A549 (cell line): Measurements from ENCODE around the gene EFCAB8. TPM values are rescaled to one million over a fixed set of nuclear protein-coding genes. Genes with fewer than 3 reads are reported as not detected.

Experiments
- ATAC-seq, 2 experiments: fragments of 200-7000 bp in 1 of 2; fragments of >200 bp in 1 of 2; cut with Nextera tagmentation in 1 of 2; cut with Tn5 transposase in 1 of 2; 3 replicates each; pipeline versions ENCODE4 v1.8.0 to v1.9.1; 2018 to 2020; ENCODE audit warnings: mild to moderate bottlenecking in 1 of 2, moderate library complexity in 1 of 2
- CTCF ChIA-PET: fragments of 300-600 bp; sonication (Branson Sonifier 250); formaldehyde crosslinking; extraction: SDS; loops from one replicate; lab custom pipeline; 2021; ENCODE audit warnings: antibody characterized with exemption, inconsistent platforms; lab: Yijun Ruan, JAX
- POLR2A ChIA-PET: fragments of 350-600 bp; formaldehyde crosslinking; extraction: SDS; loops from one replicate; lab custom pipeline; 2021; ENCODE audit warnings: antibody characterized with exemption, inconsistent platforms; lab: Yijun Ruan, JAX
- DNase-seq, 2 experiments: peaks; one replicate each; pipeline versions ENCODE4 v3.0.0 to v3.0.0-alpha.2; 2011 to 2016; ENCODE audit warnings: low read depth in 1 of 2, low spot score in 1 of 2
- FAIRE-seq: peaks from 2 replicates; lab custom pipeline; 2011; peaks lifted over from hg19 to GRCh38; lab: Jason Lieb, UNC
- H3K27ac ChIP-seq, 2 experiments: fragments of >200 bp; sonication (Bioruptor Twin); formaldehyde crosslinking; 3 replicates each; pipeline ENCODE4 v1.5.1; 2016 to 2017
- H3K4me1 ChIP-seq: fragments of >200 bp; sonication (Bioruptor Twin); formaldehyde crosslinking; 3 replicates; pipeline ENCODE4 v1.6.1; 2016
- H3K4me2 ChIP-seq: fragments of >200 bp; sonication (Bioruptor Twin); formaldehyde crosslinking; 3 replicates; pipeline ENCODE4 v1.6.1; 2016
- H3K4me3 ChIP-seq: fragments of >200 bp; sonication (Bioruptor Twin); formaldehyde crosslinking; 3 replicates; pipeline ENCODE4 v1.5.1; 2016
- H3K9me3 ChIP-seq: fragments of >200 bp; sonication (Bioruptor Twin); formaldehyde crosslinking; 3 replicates; pipeline ENCODE4 v1.6.1; 2016
- EHMT2 ChIP-seq: fragments of 200-600 bp; sonication (generic); IDR thresholded peaks from 2 replicates; pipeline ENCODE4 v1.6.1; 2016; ENCODE audit warnings: antibody characterized with exemption, low read depth, mild to moderate bottlenecking, moderate library complexity
- FOSB ChIP-seq: fragments of 250-450 bp; sonication (Bioruptor Pico); IDR thresholded peaks from 2 replicates; pipeline ENCODE4 v1.5.0; 2020; ENCODE audit warnings: mild to moderate bottlenecking, moderate library complexity
- HOXA7 ChIP-seq: fragments of 250-450 bp; sonication (Bioruptor Pico); IDR thresholded peaks from 2 replicates; pipeline ENCODE4 v1.5.0; 2020; ENCODE audit warnings: mild to moderate bottlenecking, moderate library complexity
- NR3C1 ChIP-seq: fragments of >200 bp; sonication (Bioruptor Twin); formaldehyde crosslinking; IDR thresholded peaks from 3 replicates; pipeline ENCODE4 v1.6.1; 2017
- POLR2AphosphoS2 ChIP-seq: conservative IDR thresholded peaks from 2 replicates; pipeline ENCODE4 v1.6.1; 2012; ENCODE audit warnings: low read length, improper control_type of control experiment, inconsistent platforms
- RNF2 ChIP-seq: fragments of 200-600 bp; sonication (generic); IDR thresholded peaks from 2 replicates; pipeline ENCODE4 v1.6.1; 2016; ENCODE audit warnings: low read depth, mild to moderate bottlenecking, antibody characterized with exemption, moderate library complexity, borderline replicate concordance
- WGBS: methylation state at CpG from one replicate; pipeline ENCODE4 v1.1.6; 2017; ENCODE audit errors: missing lambda C conversion rate; 5-methylcytosine and 5-hydroxymethylcytosine counted together
- polyA plus RNA-seq, 4 experiments: library from polyadenylated mRNA; depleted of rRNA in 3 of 4; stranded (reverse); fragments of >200 nt; fragmentation: RNase III in 1 of 4; extraction: RNeasy Plus Mini Kit Qiagen cat#74134 plus additional on column Dnase treatment in 1 of 4; gene quantifications; 2 replicates in 3 of 4; 3 replicates in 1 of 4; pipeline ENCODE4 v1.2.3, GENCODE V29; 2011 to 2017
- TF ChIP-seq, protein P1 (sequence below): fragments of 450-650 bp; IDR thresholded peaks from 2 replicates; pipeline ENCODE4 v1.6.1; 2014; ENCODE audit warnings: antibody characterized with exemption

Gene EFCAB8
- polyA plus RNA-seq, 2 of the 4 experiments (the other 2 are of a cell fraction) = not detected

- Histone ChIP-seq H3K27ac (no peak overlapping the region), H3K9me3 (no peaks in the 10 kb centered on the region), H3K4me1 (0 out of 3 replicates have a peak, but pooled peaks cover 3% of the 10 kb centered on the region), H3K4me2 (no peak overlapping the region), H3K4me3 (no peak overlapping the region)
- ChIA-PET POLR2A (no interaction called here), CTCF (no interaction called here)
- FAIRE-seq (no peak), ATAC-seq (no peak), DNase-seq (no peak)
- TF ChIP-seq FOSB (no peak), RNF2 (no peak), HOXA7 (CRISPR knock-in tag) (no peak), POLR2AphosphoS2 (no peak), EHMT2 (no peak), NR3C1 (no peak)
- TF ChIP-seq, protein P1, sequence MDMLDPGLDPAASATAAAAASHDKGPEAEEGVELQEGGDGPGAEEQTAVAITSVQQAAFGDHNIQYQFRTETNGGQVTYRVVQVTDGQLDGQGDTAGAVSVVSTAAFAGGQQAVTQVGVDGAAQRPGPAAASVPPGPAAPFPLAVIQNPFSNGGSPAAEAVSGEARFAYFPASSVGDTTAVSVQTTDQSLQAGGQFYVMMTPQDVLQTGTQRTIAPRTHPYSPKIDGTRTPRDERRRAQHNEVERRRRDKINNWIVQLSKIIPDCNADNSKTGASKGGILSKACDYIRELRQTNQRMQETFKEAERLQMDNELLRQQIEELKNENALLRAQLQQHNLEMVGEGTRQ = no peak
- WGBS = 21% methylated on average over 6 of the region's 8 CpGs
Observed at GRCh38 chr20:33010674-33011449, 152.1 kb downstream of the EFCAB8 start.

Other genes with a start within 250 kb of the EFCAB8 start
- 0.01 TPM in 1 of 2 replicates, not detected in the other for gene C20orf203, start 185.0 kb upstream of the EFCAB8 start, polyA plus RNA-seq (2011; rRNA removed)
- not detected in 3 replicates for gene C20orf203, start 185.0 kb upstream of the EFCAB8 start, polyA plus RNA-seq (2017; fragmentation: RNase III; extraction: RNeasy Plus Mini Kit Qiagen cat#74134 plus additional on column Dnase treatment)
- gene COMMD7, start 115.5 kb upstream of the EFCAB8 start, polyA plus RNA-seq (2011; rRNA removed) = 74.1 and 86.3 TPM in 2 replicates
- gene COMMD7, start 115.5 kb upstream of the EFCAB8 start, polyA plus RNA-seq (2017; fragmentation: RNase III; extraction: RNeasy Plus Mini Kit Qiagen cat#74134 plus additional on column Dnase treatment) = 50.6 to 55.7 TPM (median 53.3 TPM) in 3 replicates
- 5.2 and 6.2 TPM in 2 replicates for gene DNMT3B, start 96.5 kb upstream of the EFCAB8 start, polyA plus RNA-seq (2011; rRNA removed)
- gene DNMT3B, start 96.5 kb upstream of the EFCAB8 start, polyA plus RNA-seq (2017; fragmentation: RNase III; extraction: RNeasy Plus Mini Kit Qiagen cat#74134 plus additional on column Dnase treatment) = 9.5 to 11.3 TPM (median 10.1 TPM) in 3 replicates
- 126 and 149 TPM in 2 replicates for gene MAPRE1, start 39.0 kb upstream of the EFCAB8 start, polyA plus RNA-seq (2011; rRNA removed)
- gene MAPRE1, start 39.0 kb upstream of the EFCAB8 start, polyA plus RNA-seq (2017; fragmentation: RNase III; extraction: RNeasy Plus Mini Kit Qiagen cat#74134 plus additional on column Dnase treatment) = 140 to 151 TPM (median 143 TPM) in 3 replicates
- not detected in 2 replicates for gene SUN5, start 145.5 kb downstream of the EFCAB8 start, polyA plus RNA-seq (2011; rRNA removed)
- gene SUN5, start 145.5 kb downstream of the EFCAB8 start, polyA plus RNA-seq (2017; fragmentation: RNase III; extraction: RNeasy Plus Mini Kit Qiagen cat#74134 plus additional on column Dnase treatment) = not detected in 3 replicates
- not detected in 2 replicates for gene BPIFB2, start 148.8 kb downstream of the EFCAB8 start, polyA plus RNA-seq (2011; rRNA removed)
- not detected in 3 replicates for gene BPIFB2, start 148.8 kb downstream of the EFCAB8 start, polyA plus RNA-seq (2017; fragmentation: RNase III; extraction: RNeasy Plus Mini Kit Qiagen cat#74134 plus additional on column Dnase treatment)
- not detected in 2 replicates for gene BPIFB6, start 172.7 kb downstream of the EFCAB8 start, polyA plus RNA-seq (2011; rRNA removed)
- not detected in 3 replicates for gene BPIFB6, start 172.7 kb downstream of the EFCAB8 start, polyA plus RNA-seq (2017; fragmentation: RNase III; extraction: RNeasy Plus Mini Kit Qiagen cat#74134 plus additional on column Dnase treatment)
- not detected in 2 replicates for gene BPIFB3, start 195.0 kb downstream of the EFCAB8 start, polyA plus RNA-seq (2011; rRNA removed)
- gene BPIFB3, start 195.0 kb downstream of the EFCAB8 start, polyA plus RNA-seq (2017; fragmentation: RNase III; extraction: RNeasy Plus Mini Kit Qiagen cat#74134 plus additional on column Dnase treatment) = not detected in 3 replicates
- gene BPIFB4, start 220.7 kb downstream of the EFCAB8 start, polyA plus RNA-seq (2011; rRNA removed) = not detected in 2 replicates
- not detected in 3 replicates for gene BPIFB4, start 220.7 kb downstream of the EFCAB8 start, polyA plus RNA-seq (2017; fragmentation: RNase III; extraction: RNeasy Plus Mini Kit Qiagen cat#74134 plus additional on column Dnase treatment)